Neutrophil (primary cell): ENCODE data around the gene TMC1.
"Not testable (repeated sequence)": the region's sequence is repeated elsewhere in the genome, so short reads cannot be mapped to it uniquely, and the experiment has no call there.

Experiments
- H3K27ac ChIP-seq: fragments of 200-600 bp; sonication (generic); 2 replicates; pipeline ENCODE4 v1.5.1; 2016; ENCODE audit warnings: mild to moderate bottlenecking, moderate library complexity
- H3K27me3 ChIP-seq: fragments of 200-600 bp; sonication (generic); 2 replicates; pipeline ENCODE4 v1.6.0; 2016; ENCODE audit warnings: mild to moderate bottlenecking
- H3K36me3 ChIP-seq: fragments of 200-600 bp; sonication (generic); 2 replicates; pipeline ENCODE4 v1.5.1; 2017
- H3K4me1 ChIP-seq, 2 experiments: fragments of 200-600 bp in 1 of 2; sonication (generic) in 1 of 2; 1 replicate in 1 of 2; 2 replicates in 1 of 2; pipeline versions ENCODE4 v1.5.1 to v1.6.1; 2013 to 2016; ENCODE audit warnings: low read depth in 1 of 2, low read length in 1 of 2, mild to moderate bottlenecking in 1 of 2, moderate library complexity in 1 of 2; ENCODE audit not compliant: control insufficient read depth in 1 of 2, insufficient read depth in 1 of 2
- H3K4me3 ChIP-seq, 2 experiments: fragments of 200-600 bp in 1 of 2; sonication (generic) in 1 of 2; 1 replicate in 1 of 2; 2 replicates in 1 of 2; pipeline ENCODE4 v1.5.1; 2013 to 2016; ENCODE audit warnings: low read depth in 1 of 2, low read length in 1 of 2, mild to moderate bottlenecking in 1 of 2, moderate library complexity in 1 of 2
- H3K9me3 ChIP-seq: fragments of 200-600 bp; sonication (generic); 2 replicates; pipeline ENCODE4 v1.5.1; 2016
- TF ChIP-seq, protein P1 (sequence below): fragments of 200-600 bp; sonication (generic); IDR thresholded peaks from 2 replicates; pipeline ENCODE4 v1.5.1; 2016; ENCODE audit warnings: antibody characterized with exemption

Gene TMC1

DNA sequence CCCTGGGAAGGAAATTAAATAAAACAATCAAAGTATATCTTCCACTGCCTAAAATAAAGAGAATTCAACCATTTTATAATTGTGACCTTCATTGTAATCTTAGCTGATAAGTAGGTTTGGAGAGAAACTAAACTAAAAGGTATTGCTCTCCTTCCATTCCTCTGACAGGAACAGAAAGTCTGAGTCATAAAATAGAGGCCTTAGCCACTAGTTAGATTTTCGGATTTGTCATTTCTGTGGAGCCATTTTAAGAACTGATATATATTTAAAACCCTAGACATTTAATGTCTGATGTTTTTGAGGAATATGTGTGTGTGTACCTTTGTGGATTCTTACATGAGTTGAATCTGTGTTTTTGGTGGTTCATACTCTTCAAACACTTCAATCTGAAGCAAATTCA lies 11.8 kb upstream of the TMC1 start:
- no peaks in the 10 kb centered on the region for H3K4me1 ChIP-seq
- TF ChIP-seq, protein P1, sequence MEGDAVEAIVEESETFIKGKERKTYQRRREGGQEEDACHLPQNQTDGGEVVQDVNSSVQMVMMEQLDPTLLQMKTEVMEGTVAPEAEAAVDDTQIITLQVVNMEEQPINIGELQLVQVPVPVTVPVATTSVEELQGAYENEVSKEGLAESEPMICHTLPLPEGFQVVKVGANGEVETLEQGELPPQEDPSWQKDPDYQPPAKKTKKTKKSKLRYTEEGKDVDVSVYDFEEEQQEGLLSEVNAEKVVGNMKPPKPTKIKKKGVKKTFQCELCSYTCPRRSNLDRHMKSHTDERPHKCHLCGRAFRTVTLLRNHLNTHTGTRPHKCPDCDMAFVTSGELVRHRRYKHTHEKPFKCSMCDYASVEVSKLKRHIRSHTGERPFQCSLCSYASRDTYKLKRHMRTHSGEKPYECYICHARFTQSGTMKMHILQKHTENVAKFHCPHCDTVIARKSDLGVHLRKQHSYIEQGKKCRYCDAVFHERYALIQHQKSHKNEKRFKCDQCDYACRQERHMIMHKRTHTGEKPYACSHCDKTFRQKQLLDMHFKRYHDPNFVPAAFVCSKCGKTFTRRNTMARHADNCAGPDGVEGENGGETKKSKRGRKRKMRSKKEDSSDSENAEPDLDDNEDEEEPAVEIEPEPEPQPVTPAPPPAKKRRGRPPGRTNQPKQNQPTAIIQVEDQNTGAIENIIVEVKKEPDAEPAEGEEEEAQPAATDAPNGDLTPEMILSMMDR = no peak
- H3K9me3 ChIP-seq = no peaks in the 10 kb centered on the region
- no peaks in the 10 kb centered on the region for H3K36me3 ChIP-seq
- no peak overlapping the region for H3K4me3 ChIP-seq
- no peaks in the 10 kb centered on the region for H3K27me3 ChIP-seq
- H3K27ac ChIP-seq = no peak overlapping the region

DNA sequence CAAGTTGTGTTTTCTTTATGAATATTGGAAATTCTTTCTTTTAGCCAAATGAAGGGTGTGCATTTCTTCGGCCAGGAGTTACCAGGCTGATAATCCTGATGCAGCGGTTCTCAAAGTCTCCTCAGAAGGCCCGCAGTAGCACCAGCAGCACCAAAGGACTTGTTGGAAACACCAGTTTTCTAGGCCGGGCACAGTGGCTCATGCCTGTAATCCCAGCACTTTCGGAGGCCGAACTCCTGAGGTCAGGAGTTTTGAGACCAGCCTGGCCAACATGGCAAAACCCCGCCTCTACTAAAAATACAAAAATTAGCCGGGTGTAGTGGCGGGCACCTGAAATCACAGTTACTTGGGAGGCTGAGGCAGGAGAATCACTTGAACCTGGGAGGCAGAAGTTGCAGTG lies 397 bp upstream of the TMC1 start:
- H3K4me3 ChIP-seq, H3K4me1 ChIP-seq, H3K27me3 ChIP-seq, H3K27ac ChIP-seq, H3K36me3 ChIP-seq, H3K9me3 ChIP-seq: not testable (repeated sequence)

DNA sequence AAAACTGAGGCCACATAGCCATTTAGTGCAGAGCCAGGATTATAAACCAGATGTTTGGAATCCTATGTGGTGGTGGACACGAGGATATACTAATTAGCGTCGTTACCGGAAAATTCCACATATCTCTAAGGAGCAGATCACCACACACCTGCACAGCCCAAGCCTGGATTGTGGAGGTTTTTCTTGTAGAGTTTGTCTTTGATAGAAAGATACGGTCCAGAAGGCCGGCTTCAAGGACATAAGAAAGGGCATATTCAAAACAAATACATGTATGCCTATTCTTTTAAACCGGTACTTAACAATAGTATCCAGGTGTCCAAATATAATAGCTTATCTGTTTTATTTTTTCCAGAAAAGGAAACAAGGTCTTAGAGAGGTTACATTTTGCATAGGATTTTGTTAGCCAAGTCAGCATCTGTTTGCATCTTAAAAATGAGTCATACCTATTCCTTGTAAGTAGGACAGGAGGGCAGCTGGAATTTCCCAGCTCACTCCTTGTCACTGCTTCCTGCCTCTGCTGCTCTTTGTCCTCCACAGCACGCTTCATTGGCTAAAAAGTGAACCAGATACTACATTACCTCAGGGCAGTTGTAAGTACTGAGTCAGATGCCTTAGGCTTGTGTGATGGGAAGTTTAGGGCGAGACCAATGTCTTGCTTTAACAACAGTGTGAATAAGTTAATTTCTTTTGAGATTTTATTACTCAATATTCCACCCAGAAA lies 3.6 kb downstream of the TMC1 start:
- Histone ChIP-seq H3K36me3 (no peaks in the 10 kb centered on the region), H3K4me3 (no peak overlapping the region), H3K27ac (no peak overlapping the region), H3K27me3 (peaks cover 5% of the 10 kb centered on the region), H3K4me1 (peaks cover 0 to 10% of the 10 kb centered on the region in 2 experiments), H3K9me3 (no peaks in the 10 kb centered on the region)
- TF ChIP-seq, protein P1 = no peak

DNA sequence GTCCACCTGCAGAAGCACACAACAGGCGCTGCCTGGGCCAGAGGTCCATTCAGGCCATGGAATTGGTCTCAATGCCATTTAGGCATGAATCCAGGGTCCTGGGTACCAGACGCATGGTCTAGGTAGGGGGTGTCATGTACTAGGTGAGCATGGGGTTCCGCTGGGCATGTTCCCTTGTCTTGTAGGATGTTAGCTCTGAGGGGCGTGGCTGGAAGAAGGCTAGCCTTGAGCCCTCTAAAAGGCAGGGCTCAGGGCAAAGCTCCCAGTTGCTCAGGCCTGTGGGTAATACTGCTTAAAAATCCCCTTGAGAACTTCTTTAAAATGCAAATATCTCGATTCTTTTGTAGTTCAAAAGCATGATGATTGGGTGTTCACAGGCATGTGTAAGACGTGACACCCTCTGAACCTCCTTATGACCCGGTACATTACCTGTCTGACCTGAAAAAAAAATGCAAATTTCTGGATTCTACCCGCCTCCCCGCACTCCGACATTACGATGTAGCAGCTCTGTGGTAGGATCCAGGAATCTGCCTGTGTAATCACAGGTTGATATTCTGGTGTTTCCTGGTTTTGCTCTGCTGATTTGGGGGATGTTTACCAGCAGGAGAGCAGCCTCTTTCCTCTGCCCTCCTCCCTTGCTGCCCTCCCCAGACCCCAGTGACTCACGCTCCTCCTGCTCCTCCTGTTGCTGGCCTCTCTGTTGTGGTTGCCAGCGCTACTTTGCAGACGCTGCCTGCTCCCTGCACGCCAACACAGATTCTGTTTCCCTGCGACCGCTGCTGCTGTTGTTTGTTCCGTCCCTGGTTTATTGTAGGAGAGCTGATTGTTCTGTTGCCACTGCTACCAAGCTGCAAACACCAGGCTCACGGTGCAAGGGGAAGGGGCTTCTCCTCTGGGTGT lies 5.7 kb downstream of the TMC1 start:
- Histone ChIP-seq H3K9me3 (no peaks in the 10 kb centered on the region), H3K4me1 (peaks cover 0 to 10% of the 10 kb centered on the region in 2 experiments), H3K27me3 (peaks cover 5% of the 10 kb centered on the region), H3K36me3 (no peaks in the 10 kb centered on the region), H3K4me3 (no peak overlapping the region), H3K27ac (no peak overlapping the region)
- TF ChIP-seq, protein P1 = no peak

DNA sequence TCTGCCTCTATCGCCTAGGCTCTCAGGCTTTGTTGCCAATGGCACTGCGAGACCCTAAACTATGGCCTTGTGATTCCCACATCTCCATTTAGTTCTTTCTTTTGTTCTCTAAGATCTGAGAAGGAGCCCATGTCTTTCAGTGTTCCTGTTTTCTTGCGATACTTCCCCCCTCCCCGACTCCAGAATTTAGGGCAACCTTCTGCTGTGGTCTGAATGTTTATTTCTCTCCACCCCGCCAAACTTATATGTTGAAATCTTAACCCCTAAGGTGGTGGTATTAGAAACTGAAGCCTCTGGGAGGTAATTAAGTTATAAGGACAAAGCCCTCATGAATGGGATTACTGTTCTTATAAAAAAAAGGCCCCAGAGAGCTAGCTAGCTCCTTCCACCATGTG lies 6.4 kb downstream of the TMC1 start:
- H3K27ac ChIP-seq = no peak overlapping the region
- peaks cover 5% of the 10 kb centered on the region for H3K27me3 ChIP-seq
- H3K36me3 ChIP-seq = no peaks in the 10 kb centered on the region
- H3K4me1 ChIP-seq = peaks cover 0 to 10% of the 10 kb centered on the region in 2 experiments
- TF ChIP-seq, protein P1 = no peak
- no peak overlapping the region for H3K4me3 ChIP-seq
- H3K9me3 ChIP-seq = no peaks in the 10 kb centered on the region

DNA sequence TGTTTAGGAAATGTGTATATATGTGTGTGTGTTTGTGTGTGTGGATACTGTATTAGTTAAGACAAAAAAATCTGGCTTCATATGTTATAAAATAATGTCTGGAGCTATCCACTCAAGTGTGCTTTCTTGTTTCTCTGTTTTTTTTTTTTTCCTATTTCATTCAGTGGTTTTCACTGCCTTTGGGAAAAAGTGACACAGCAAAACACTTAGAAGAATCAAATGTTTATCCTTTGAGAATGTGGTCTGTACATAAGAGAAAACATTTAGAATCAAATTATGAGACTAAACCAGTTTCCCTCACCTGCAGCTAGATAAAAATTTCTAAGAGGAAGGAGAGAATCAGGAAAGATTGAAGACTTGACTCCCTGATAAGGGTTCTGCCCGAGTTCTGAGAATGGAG lies 8.1 kb downstream of the TMC1 start:
- Histone ChIP-seq H3K4me1 (peaks cover 0 to 10% of the 10 kb centered on the region in 2 experiments), H3K27me3 (peaks cover 5% of the 10 kb centered on the region), H3K4me3 (no peak overlapping the region), H3K36me3 (no peaks in the 10 kb centered on the region), H3K9me3 (no peaks in the 10 kb centered on the region), H3K27ac (no peak overlapping the region)
- TF ChIP-seq, protein P1 = no peak
